Testis (tissue), 2 donors: ENCODE data around the gene MTRF1L.

Source experiments
- CTCF ChIP-seq, 3 experiments: fragments of 450-650 bp in 2 of 3; fragments of 200-600 bp in 1 of 3; sonication (generic) in 1 of 3; IDR thresholded peaks; one replicate each; pipeline ENCODE4 v1.5.1; 2016 to 2019; ENCODE audit warnings: antibody characterized with exemption in 3 of 3, mild to moderate bottlenecking in 2 of 3, moderate library complexity in 1 of 3
- POLR2A ChIP-seq: fragments of 450-650 bp; IDR thresholded peaks from one replicate; pipeline ENCODE4 v1.6.1; 2017; ENCODE audit warnings: antibody characterized with exemption, mild to moderate bottlenecking, moderate library complexity

GRCh38 chr6:153043719-153044118 lies 41.2 kb upstream of the MTRF1L start:
- TF ChIP-seq CTCF (IDR thresholded peaks at IDR 0.05) = no peak
- TF ChIP-seq POLR2A = no peak
